PC-9 (cell line): ENCODE measurements around the gene C2orf78. TPM values are rescaled to one million over a fixed set of nuclear protein-coding genes. Genes with fewer than 3 reads are reported as not detected.

Source experiments
- BruUV-seq: library from RNA; stranded (reverse); fragments of 400-500 nt; replicated peaks from 2 replicates; lab custom pipeline; 2021; lab: Mats Ljungman, UMichigan
- CTCF ChIA-PET: fragments of 300-600 bp; sonication (Branson Sonifier 250); formaldehyde crosslinking; loops from one replicate; lab custom pipeline; 2022; ENCODE audit warnings: antibody characterized with exemption; lab: Charles Lee
- POLR2A ChIA-PET: fragments of 300-600 bp; sonication (Branson Sonifier 250); formaldehyde crosslinking; loops from one replicate; lab custom pipeline; 2022; ENCODE audit warnings: antibody characterized with exemption; ENCODE audit not compliant: unreplicated experiment; lab: Charles Lee
- DNase-seq, 2 experiments: peaks; one replicate each; pipeline versions ENCODE4 v3.0.0 to v3.0.0-alpha.2; 2015 to 2022; ENCODE audit warnings: mixed read lengths in 1 of 2
- H2AFZ ChIP-seq: fragments of 200-600 bp; sonication (generic); 2 replicates; pipeline ENCODE4 v1.8.1; 2017; ENCODE audit warnings: antibody characterized with exemption
- H3F3A ChIP-seq: fragments of 200-600 bp; sonication (generic); 2 replicates; pipeline ENCODE4 v1.8.1; 2017; ENCODE audit warnings: antibody characterized with exemption, mild to moderate bottlenecking, low read depth; ENCODE audit not compliant: insufficient read depth
- H3K27ac ChIP-seq: fragments of 200-600 bp; sonication (generic); 2 replicates; pipeline ENCODE4 v1.6.1; 2016; ENCODE audit warnings: mixed run types
- H3K27me3 ChIP-seq: fragments of 200-600 bp; sonication (generic); 2 replicates; pipeline ENCODE4 v1.6.1; 2016; ENCODE audit warnings: low read depth, mixed run types; ENCODE audit not compliant: insufficient read depth
- H3K36me3 ChIP-seq: fragments of 200-600 bp; sonication (generic); 2 replicates; pipeline ENCODE4 v1.6.1; 2016; ENCODE audit warnings: low read depth, mixed run types
- H3K4me1 ChIP-seq: fragments of 200-600 bp; sonication (generic); replicated peaks from 2 replicates; pipeline ENCODE4 v1.6.1; 2016; ENCODE audit warnings: mixed run types; ENCODE audit not compliant: insufficient read depth
- H3K4me2 ChIP-seq: fragments of 200-600 bp; sonication (generic); 2 replicates; pipeline ENCODE4 v1.6.1; 2017; ENCODE audit warnings: mixed run types
- H3K4me3 ChIP-seq: fragments of 200-600 bp; sonication (generic); 2 replicates; pipeline ENCODE4 v1.6.1; 2016; ENCODE audit warnings: mixed run types
- H3K79me2 ChIP-seq: fragments of 200-600 bp; sonication (generic); 2 replicates; pipeline ENCODE4 v1.6.1; 2017; ENCODE audit warnings: low read depth, mixed run types
- H3K9me2 ChIP-seq: fragments of 200-600 bp; sonication (generic); 2 replicates; pipeline ENCODE4 v1.8.1; 2017; ENCODE audit warnings: mild to moderate bottlenecking; ENCODE audit not compliant: insufficient read depth
- H3K9me3 ChIP-seq: fragments of 200-600 bp; sonication (generic); 2 replicates; pipeline ENCODE4 v1.8.1; 2016; ENCODE audit warnings: low read depth; ENCODE audit not compliant: insufficient read depth
- H4K20me1 ChIP-seq: fragments of 200-600 bp; sonication (generic); 2 replicates; pipeline ENCODE4 v1.8.1; 2017; ENCODE audit not compliant: insufficient read depth
- CTCF ChIP-seq: fragments of 200-600 bp; sonication (generic); conservative IDR thresholded peaks from 2 replicates; pipeline ENCODE4 v1.6.1; 2017; ENCODE audit warnings: mixed run types, antibody characterized with exemption, mild to moderate bottlenecking, moderate library complexity
- EZH2 ChIP-seq: fragments of 200-600 bp; sonication (generic); IDR thresholded peaks from 2 replicates; pipeline ENCODE4 v1.8.0; 2017; ENCODE audit warnings: antibody characterized with exemption, low read depth
- intact Hi-C: fragments of 100-400 bp; cut with micrococcal nuclease; formaldehyde crosslinking; loops from one replicate; pipeline ENCODE4 v1.10.0; 2022; ENCODE audit not compliant: unreplicated experiment
- total RNA-seq: library from RNA; stranded (reverse); gene quantifications from 2 replicates; pipeline ENCODE4 v1.2.3, GENCODE V29; 2021

The C2orf78 gene
- total RNA-seq, 1 experiment from 2014 or later, result not detected

- BruUV-seq, result TSS peak; percentile 79
These were observed 45.0 kb downstream of the C2orf78 start, which contains the start of gene STAMBP for GRCh38 chr2:73828818-73829570. TSS of gene STAMBP (plus strand) at chr2:73828961. CDS start at chr2:73830857, 1,896 bp downstream.

GRCh38 chr2:73830871-73831401 lies 47.0 kb downstream of the C2orf78 start:
- H2AFZ ChIP-seq, result no peak overlapping the region

More at GRCh38 chr2:73828818-73829570, 45.0 kb downstream of the C2orf78 start, which contains the start of gene STAMBP:
- no peaks in the 10 kb centered on the region for H3K9me2 ChIP-seq
- POLR2A ChIA-PET, result interaction anchor here (0.5 to 0.7 kb wide), 8 partner anchors 15 to 349 kb away, joined by 3 to 8 read pairs (median 3); no protein-coding TSS in a partner anchor
- DNase-seq, result peak; percentile 88 to 93
- peak within 1 kb of the TSS; percentile 94 for H2AFZ ChIP-seq
- peaks cover 45% of the 10 kb centered on the region for H3K79me2 ChIP-seq
- peak within 1 kb of the TSS; percentile 63 for H3K27ac ChIP-seq
- no peaks in the 10 kb centered on the region for H3K9me3 ChIP-seq
- H3K4me3 ChIP-seq, result peak within 1 kb of the TSS; percentile 90
- H3K36me3 ChIP-seq, result peaks cover 25% of the 10 kb centered on the region
- no peaks in the 10 kb centered on the region for H4K20me1 ChIP-seq
- peaks cover 37% of the 10 kb centered on the region for H3K4me1 ChIP-seq
- H3K27me3 ChIP-seq, result no peaks in the 10 kb centered on the region
- TF ChIP-seq CTCF (no peak), EZH2 (no peak)
- intact Hi-C loops, result no loop called here
- peak within 1 kb of the TSS; percentile 91 for H3K4me2 ChIP-seq
- H3F3A ChIP-seq, result peaks cover 8% of the 10 kb centered on the region; the same call in 1 of the 2 replicates
- CTCF ChIA-PET, result interaction anchor here (0.6 to 1.1 kb wide), 4 partner anchors 292 to 363 kb away, joined by 3 to 4 read pairs (median 4); partner anchors contain the start of gene MOB1A

More at GRCh38 chr2:73830871-73831401, 47.0 kb downstream of the C2orf78 start:
- no peaks in the 10 kb centered on the region for H4K20me1 ChIP-seq
- no peak overlapping the region for H3K27ac ChIP-seq
- peaks cover 8% of the 10 kb centered on the region; the same call in 1 of the 2 replicates for H3F3A ChIP-seq
- H3K4me3 ChIP-seq, result no peak overlapping the region
- no peak for TF ChIP-seq EZH2
- no peak for TF ChIP-seq CTCF
- no peaks in the 10 kb centered on the region for H3K9me3 ChIP-seq
- CTCF ChIA-PET, result no interaction called here
- POLR2A ChIA-PET, result no interaction called here
- peaks cover 45% of the 10 kb centered on the region for H3K79me2 ChIP-seq
- peaks cover 37% of the 10 kb centered on the region for H3K4me1 ChIP-seq
- H3K9me2 ChIP-seq, result no peaks in the 10 kb centered on the region
- H3K27me3 ChIP-seq, result no peaks in the 10 kb centered on the region
- H3K36me3 ChIP-seq, result peaks cover 29% of the 10 kb centered on the region
- BruUV-seq, result no TSS peak
- intact Hi-C loops, result no loop called here
- peak overlapping the region; percentile 91 for H3K4me2 ChIP-seq
- DNase-seq, result peak in 1 of 2 experiments; percentile 73
